ENCODE data around the gene COX4I1. TPM values are rescaled to one million over a fixed set of nuclear protein-coding genes. Genes with fewer than 3 reads are reported as not detected.
"Not testable (repeated sequence)": the region's sequence is repeated elsewhere in the genome, so short reads cannot be mapped to it uniquely, and the experiment has no call there.

COX4I1 gene
- total RNA-seq, 1 donor from 2014 or later, result 850 TPM

GRCh38 chr16:85812031-85812807 is 12.7 kb downstream of the COX4I1 start:
- no peak for DNase-seq (ENCODE audit: low read depth)
- Histone ChIP-seq H3K27me3 (ENCODE audit: control insufficient read depth, insufficient read depth, low read length) (peaks cover 18% of the 10 kb centered on the region), H3K4me3 (ENCODE audit: low read depth, low read length) (no peak overlapping the region), H3K36me3 (ENCODE audit: control insufficient read depth, insufficient read depth, low read length) (no peaks in the 10 kb centered on the region)
- no peak for TF ChIP-seq CTCF (IDR thresholded peaks at IDR 0.05; ENCODE audit: insufficient read depth, low read length, poor library complexity, severe bottlenecking)

GRCh38 chr16:85812811-85813700 is 13.6 kb downstream of the COX4I1 start:
- no peak overlapping the region for H3K4me3 ChIP-seq (ENCODE audit: low read depth, low read length)
- no peak for TF ChIP-seq CTCF (IDR thresholded peaks at IDR 0.05; ENCODE audit: insufficient read depth, low read length, poor library complexity, severe bottlenecking)
- peaks cover 18% of the 10 kb centered on the region for H3K27me3 ChIP-seq (ENCODE audit: control insufficient read depth, insufficient read depth, low read length)
- no peaks in the 10 kb centered on the region for H3K36me3 ChIP-seq (ENCODE audit: control insufficient read depth, insufficient read depth, low read length)
- no peak for DNase-seq (ENCODE audit: low read depth)

DNA sequence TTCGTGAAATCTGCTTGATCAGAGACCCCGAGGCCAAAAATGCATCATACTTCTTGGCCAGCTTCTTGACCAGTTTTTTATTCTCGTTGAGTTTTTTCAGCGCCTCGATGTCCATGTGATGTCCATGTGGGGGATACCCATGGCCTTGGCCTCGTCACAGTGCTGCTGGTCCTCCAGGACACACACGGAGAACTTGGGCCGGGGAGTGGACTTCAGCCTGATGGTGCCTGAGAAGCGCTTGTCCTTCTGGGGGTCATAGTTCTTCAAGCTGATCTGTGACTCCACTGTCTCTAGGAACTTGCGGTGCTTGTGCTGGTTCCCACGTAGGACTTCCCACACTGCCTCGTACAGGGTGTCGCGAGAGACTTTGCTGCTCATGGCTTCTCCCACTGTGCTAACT is 16.7 kb downstream of the COX4I1 start:
- H3K27me3 ChIP-seq (ENCODE audit: control insufficient read depth, insufficient read depth, low read length), result peaks cover 24% of the 10 kb centered on the region
- H3K36me3 ChIP-seq (ENCODE audit: control insufficient read depth, insufficient read depth, low read length), result no peaks in the 10 kb centered on the region
- no peak overlapping the region for H3K4me3 ChIP-seq (ENCODE audit: low read depth, low read length)
- no peak for DNase-seq (ENCODE audit: low read depth)
- TF ChIP-seq CTCF (IDR thresholded peaks at IDR 0.05; ENCODE audit: insufficient read depth, low read length, poor library complexity, severe bottlenecking), result no peak

GRCh38 chr16:85817195-85817594 is 17.7 kb downstream of the COX4I1 start:
- not testable (repeated sequence) for H3K36me3 ChIP-seq (ENCODE audit: control insufficient read depth, insufficient read depth, low read length); H3K4me3 ChIP-seq (ENCODE audit: low read depth, low read length); DNase-seq (ENCODE audit: low read depth)
- H3K27me3 ChIP-seq (ENCODE audit: control insufficient read depth, insufficient read depth, low read length), result peaks cover 20% of the 10 kb centered on the region

DNA sequence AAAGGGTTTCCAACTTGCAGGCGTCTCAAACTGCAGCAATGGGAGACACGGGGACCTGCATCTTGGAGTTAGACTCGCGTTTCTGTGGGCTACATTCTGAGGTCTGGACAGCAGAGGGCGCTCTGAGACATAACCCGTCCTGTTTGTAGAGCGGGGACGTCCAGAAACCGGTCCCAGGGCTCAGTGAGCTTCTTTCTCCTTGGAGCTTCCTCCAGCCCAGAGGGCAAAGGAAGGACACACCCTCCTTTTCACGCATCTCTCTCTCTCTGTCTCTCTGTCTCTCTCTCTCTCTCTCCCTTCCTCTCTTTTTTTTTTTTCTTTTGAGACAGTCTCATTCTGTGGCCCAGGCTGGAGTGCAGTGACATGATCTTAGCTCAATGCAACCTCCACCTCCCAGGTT is 19.8 kb downstream of the COX4I1 start:
- Histone ChIP-seq H3K27me3 (ENCODE audit: control insufficient read depth, insufficient read depth, low read length) (peaks cover 13% of the 10 kb centered on the region), H3K4me3 (ENCODE audit: low read depth, low read length) (no peak overlapping the region), H3K36me3 (ENCODE audit: control insufficient read depth, insufficient read depth, low read length) (no peaks in the 10 kb centered on the region)
- peak; percentile 72 for TF ChIP-seq CTCF (IDR thresholded peaks at IDR 0.05; ENCODE audit: insufficient read depth, low read length, poor library complexity, severe bottlenecking)
- no peak for DNase-seq (ENCODE audit: low read depth)

GRCh38 chr16:85819771-85820170 is 20.3 kb downstream of the COX4I1 start:
- Histone ChIP-seq H3K27me3 (ENCODE audit: control insufficient read depth, insufficient read depth, low read length) (peaks cover 13% of the 10 kb centered on the region), H3K36me3 (ENCODE audit: control insufficient read depth, insufficient read depth, low read length) (no peaks in the 10 kb centered on the region), H3K4me3 (ENCODE audit: low read depth, low read length) (no peak overlapping the region)
- no peak for DNase-seq (ENCODE audit: low read depth)
- TF ChIP-seq CTCF (IDR thresholded peaks at IDR 0.05; ENCODE audit: insufficient read depth, low read length, poor library complexity, severe bottlenecking), result no peak
